NOMO-1 (cell line): Measurements from ENCODE around the gene ZHX3.

Source experiments
- DNase-seq, 2 experiments: peaks; one replicate each; lab custom pipeline; 2025; ENCODE audit not compliant: unreplicated experiment in 2 of 2; lab: John Stamatoyannopoulos, UW

The ZHX3 gene

DNA sequence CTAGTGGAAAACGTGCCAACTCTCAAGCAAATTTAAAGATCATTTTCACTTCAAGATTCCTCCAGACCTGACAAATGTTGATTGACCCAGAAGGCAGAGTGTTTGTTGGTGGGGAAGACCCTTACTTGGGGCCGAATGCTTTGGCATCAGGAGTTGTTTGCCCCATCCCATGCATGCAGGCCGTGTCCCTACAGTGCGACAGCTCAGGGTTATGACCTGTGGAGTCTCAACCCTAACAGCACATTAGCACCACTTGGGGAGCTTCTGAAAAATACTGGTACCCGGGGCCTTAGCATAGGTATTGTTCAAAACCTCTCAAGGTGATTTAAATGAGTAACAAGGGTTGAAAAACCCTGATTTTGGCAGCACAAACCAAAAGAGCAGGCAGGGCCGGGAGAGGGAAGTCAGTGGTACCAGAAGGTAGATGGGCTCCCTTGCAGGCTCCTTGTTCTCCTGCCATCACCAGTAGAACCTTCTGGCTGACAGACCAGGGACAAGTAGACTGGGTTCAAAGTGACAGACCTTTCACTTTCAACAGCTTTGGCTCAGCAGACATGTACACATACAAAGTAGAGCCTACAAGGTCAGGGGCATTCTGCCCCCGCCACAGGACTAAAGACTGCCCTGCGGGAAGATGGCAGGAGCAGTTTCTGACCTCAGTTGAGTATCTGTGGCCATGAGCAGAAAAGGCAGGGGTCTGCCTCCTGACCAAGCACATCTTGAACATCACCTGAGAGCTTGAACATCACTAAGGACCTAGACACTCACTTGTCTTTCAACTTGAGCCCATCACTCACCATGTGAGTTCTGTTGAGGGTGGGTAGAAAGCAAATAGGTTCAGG lies 140.6 kb downstream of the ZHX3 start:
- no peak for DNase-seq

- DNase-seq, result no peak
Measured at GRCh38 chr20:41175727-41176330, 141.7 kb downstream of the ZHX3 start.

GRCh38 chr20:41175201-41175651 lies 142.3 kb downstream of the ZHX3 start:
- no peak for DNase-seq

DNA sequence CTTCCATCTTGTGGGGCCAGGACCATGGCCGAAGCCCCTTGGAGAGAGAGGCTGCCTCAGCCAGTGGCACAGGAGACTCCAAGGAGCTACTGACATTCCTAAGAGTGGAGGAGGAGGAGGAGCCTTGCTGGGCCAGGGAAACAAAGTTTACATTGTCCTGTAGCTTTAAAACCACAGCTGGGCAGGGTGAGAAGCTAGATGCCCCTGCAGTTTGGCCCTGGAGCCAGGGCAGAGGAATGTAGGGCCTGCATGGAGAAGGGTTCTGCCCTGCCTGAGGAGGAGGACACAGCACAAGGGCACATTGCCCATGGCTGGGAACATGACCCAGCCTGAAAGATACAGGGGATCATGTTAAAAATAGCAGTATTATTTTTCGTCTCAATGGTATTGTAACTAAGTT lies 142.7 kb downstream of the ZHX3 start:
- no peak for DNase-seq

DNA sequence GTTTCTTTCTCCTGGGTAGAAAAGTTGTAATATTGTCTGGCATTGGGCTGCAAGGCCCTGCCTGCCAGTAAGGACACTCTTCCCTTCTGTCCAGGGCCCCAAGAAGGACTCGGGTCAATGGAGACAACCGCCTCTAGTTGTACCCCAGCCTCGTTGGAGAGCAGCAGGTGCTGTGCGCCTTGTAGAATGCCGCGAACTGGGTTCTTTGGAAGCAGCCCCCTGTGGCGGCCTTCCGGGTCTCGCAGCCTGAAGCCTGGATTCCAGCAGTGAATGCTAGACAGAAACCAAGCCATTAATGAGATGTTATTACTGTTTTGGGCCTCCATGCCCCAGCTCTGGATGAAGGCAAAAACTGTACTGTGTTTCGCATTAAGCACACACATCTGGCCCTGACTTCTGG lies 143.2 kb downstream of the ZHX3 start:
- no peak for DNase-seq

- DNase-seq, result no peak
Measured at GRCh38 chr20:41173791-41174341, 143.7 kb downstream of the ZHX3 start.

- peak; percentile 19 to 54 for DNase-seq
Measured at GRCh38 chr20:41173161-41173721, 144.3 kb downstream of the ZHX3 start.

GRCh38 chr20:41172296-41173140 lies 145.0 kb downstream of the ZHX3 start:
- no peak for DNase-seq

DNA sequence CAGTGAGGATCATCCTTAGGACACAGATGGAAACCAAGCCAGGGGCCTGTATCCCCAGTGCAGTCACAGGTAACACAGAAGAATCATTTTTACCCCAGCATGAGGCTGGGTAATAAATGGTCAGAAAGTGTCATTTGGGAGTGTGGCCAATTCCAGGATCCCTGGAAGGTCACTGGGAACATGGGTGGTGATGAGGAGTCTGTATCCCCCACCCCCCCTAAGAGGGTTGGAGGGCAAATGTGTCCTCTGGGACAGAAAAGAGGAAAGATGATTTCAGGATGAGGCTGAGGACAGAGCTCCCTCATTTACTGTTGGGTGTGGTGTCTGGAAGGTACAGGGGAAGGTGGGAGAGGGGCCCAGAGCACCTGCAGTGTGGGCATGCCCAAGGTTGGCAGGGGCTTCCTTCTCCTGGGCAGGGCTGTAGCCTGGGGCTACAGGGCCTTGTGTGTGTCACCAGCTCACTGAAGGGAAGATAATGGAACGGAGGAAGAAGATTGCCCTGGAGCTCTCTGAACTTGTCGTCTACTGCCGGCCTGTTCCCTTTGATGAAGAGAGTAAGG lies 145.7 kb downstream of the ZHX3 start:
- DNase-seq, result no peak

- no peak for DNase-seq
Measured at GRCh38 chr20:41170386-41171105, 147.0 kb downstream of the ZHX3 start.

GRCh38 chr20:41169791-41170351 lies 147.7 kb downstream of the ZHX3 start:
- DNase-seq, result no peak

- no peak for DNase-seq
Measured at GRCh38 chr20:41169162-41169690, 148.3 kb downstream of the ZHX3 start.

- DNase-seq, result no peak
Measured at GRCh38 chr20:41168281-41169161, 149.0 kb downstream of the ZHX3 start.

DNA sequence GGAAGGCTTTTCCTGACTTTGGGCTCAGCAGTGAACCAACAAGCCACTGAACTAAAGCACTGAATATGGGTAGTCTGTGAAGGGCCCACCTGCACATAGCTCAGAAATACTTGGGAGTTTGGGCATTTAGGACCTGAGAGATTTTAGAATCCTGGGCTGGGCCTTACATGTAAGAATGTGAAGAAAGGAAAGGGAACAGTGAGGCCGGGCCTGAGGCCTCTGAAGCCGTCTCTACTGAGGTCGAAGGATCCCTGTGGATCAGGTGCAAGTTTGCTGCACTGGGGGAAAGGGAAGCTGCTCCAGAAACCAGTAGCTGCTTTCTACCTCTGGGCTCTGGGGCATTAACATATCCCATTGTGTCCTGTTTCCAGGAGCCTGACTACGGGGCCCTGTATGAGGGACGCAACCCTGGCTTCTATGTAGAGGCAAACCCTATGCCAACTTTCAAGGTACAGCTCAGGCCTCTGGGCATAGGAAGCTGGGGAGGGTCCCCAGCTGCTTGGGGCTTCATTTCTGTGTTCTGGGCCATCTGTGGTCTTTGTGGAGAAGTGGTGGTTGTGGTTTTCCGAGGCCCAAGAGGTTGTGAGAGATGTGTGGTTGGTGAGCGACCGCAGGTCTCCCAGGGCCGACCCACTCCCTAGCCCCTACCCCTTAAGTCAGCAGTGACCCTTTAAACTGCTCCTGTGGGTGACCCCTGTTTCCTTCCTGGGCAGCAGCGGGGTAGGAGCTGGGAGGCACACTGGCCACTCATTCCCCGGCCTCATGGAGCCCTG lies 149.9 kb downstream of the ZHX3 start:
- no peak for DNase-seq

DNA sequence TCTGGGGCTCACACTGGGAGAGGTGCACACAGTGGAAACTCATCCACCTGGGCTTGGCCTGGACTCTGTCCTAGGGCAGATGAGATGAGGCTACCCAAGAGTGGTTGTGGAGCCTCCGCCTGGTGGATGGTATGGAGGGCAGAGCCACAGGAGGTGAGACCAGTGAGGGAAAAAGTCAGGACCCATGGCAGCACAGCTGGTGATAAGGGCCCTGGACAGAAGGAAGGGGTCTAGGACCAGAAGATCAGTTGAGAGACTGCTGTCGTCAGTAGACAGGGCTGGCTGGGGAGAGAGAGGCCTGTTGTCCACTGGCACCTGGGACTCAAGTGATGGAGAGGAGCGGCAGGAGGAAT lies 150.4 kb downstream of the ZHX3 start:
- no peak for DNase-seq

GRCh38 chr20:41166201-41167117 lies 151.1 kb downstream of the ZHX3 start:
- no peak for DNase-seq
